ENCODE data around the gene SLC6A8. TPM values are rescaled to one million over a fixed set of nuclear protein-coding genes. Genes with fewer than 3 reads are reported as not detected.

Gene SLC6A8
- total and polyA plus RNA-seq, 2 donors (not counting 3 experiments of a cell fraction or from before 2014, with no cell fraction given): 22.7 to 23.6 TPM

- FAIRE-seq: no peak
- H3K9me3 ChIP-seq (replicated peaks; ENCODE audit: control insufficient read depth, insufficient read depth, low read length): no peaks in the 10 kb centered on the region
- no peak overlapping the region for H3K27ac ChIP-seq (ENCODE audit: insufficient read depth, low read depth, low read length)
- H3K27me3 ChIP-seq (ENCODE audit: control insufficient read depth in 2 of 2, insufficient read depth in 2 of 2, low read length in 2 of 2): peaks cover 24% of the 10 kb centered on the region in 2 experiments
- no peak for DNase-seq (ENCODE audit: low read depth, low spot score)
- no peaks in the 10 kb centered on the region for H3K79me2 ChIP-seq (ENCODE audit: control insufficient read depth, insufficient read depth, low read length)
- BruUV-seq (replicated peaks): no TSS peak
- no peaks in the 10 kb centered on the region for H3K9me1 ChIP-seq (replicated peaks; ENCODE audit: control insufficient read depth, extremely low read depth, insufficient read depth, low read length)
- H2AFZ ChIP-seq (ENCODE audit: low read depth, low read length): no peak overlapping the region
- no peak for TF ChIP-seq GATA2 (IDR thresholded peaks at IDR 0.05; ENCODE audit: insufficient read depth, insufficient read length, low read depth, low read length)
- TF ChIP-seq POLR2AphosphoS5 (IDR thresholded peaks at IDR 0.05; ENCODE audit: insufficient read depth, low read depth, low read length): no peak
- no peak for TF ChIP-seq EZH2 (IDR thresholded peaks at IDR 0.05; ENCODE audit: borderline replicate concordance, low read depth, low read length, severe bottlenecking)
- TF ChIP-seq JUN (IDR thresholded peaks at IDR 0.05; ENCODE audit: borderline replicate concordance, insufficient read depth, insufficient read length, low read depth): no peak
- TF ChIP-seq CTCF (IDR thresholded peaks at IDR 0.05; ENCODE audit: extremely low read depth in 1 of 2, insufficient read depth in 1 of 2, low read depth in 1 of 2, low read length in 2 of 2): no peak
- TF ChIP-seq MYC (IDR thresholded peaks at IDR 0.05; ENCODE audit: low read depth, low read length): no peak
- no peak for TF ChIP-seq MAX (IDR thresholded peaks at IDR 0.05; ENCODE audit: insufficient read depth, insufficient read length)
- no peak for TF ChIP-seq FOS (IDR thresholded peaks at IDR 0.05; ENCODE audit: borderline replicate concordance, insufficient read depth, low read length)
- TF ChIP-seq POLR2A (IDR thresholded peaks at IDR 0.05; ENCODE audit: low read depth, low read length): no peak
- no peak overlapping the region for H3K9ac ChIP-seq (replicated peaks; ENCODE audit: extremely low read depth, insufficient read depth, low read length)
- H3K4me2 ChIP-seq (ENCODE audit: insufficient read depth, low read length): no peak overlapping the region
- H3K4me3 ChIP-seq (replicated peaks in 1 of 3; ENCODE audit: insufficient read depth in 1 of 3, low read depth in 1 of 3, low read length in 3 of 3): no peak overlapping the region
- CTCF ChIA-PET: interaction anchor here (1.0 to 1.2 kb wide), 2 partner anchors 27 to 29 kb away, joined by 4 read pairs; no protein-coding TSS in a partner anchor
- H3K4me1 ChIP-seq (ENCODE audit: control insufficient read depth, extremely low read depth, insufficient read depth, low read length): no peaks in the 10 kb centered on the region
- dilution Hi-C loops (cut with MboI; ENCODE audit: extremely low pct_ligation_motif_present, low sequenced_read_pairs): no loop called here
- POLR2A ChIA-PET: no interaction called here
- intact Hi-C loops (cut with micrococcal nuclease): no loop called here
- no peaks in the 10 kb centered on the region for H3K36me3 ChIP-seq (ENCODE audit: control insufficient read depth in 2 of 2, extremely low read depth in 1 of 2, insufficient read depth in 2 of 2, low read length in 2 of 2)
- H4K20me1 ChIP-seq (replicated peaks; ENCODE audit: control insufficient read depth, extremely low read depth, insufficient read depth, low read length): no peaks in the 10 kb centered on the region
These were observed 48.3 kb upstream of the SLC6A8 start for GRCh38 chrX:153639177-153640044.
